Neural cell (in vitro differentiated cells): ENCODE measurements around the gene FOXJ1. TPM values are rescaled to one million over a fixed set of nuclear protein-coding genes. Genes with fewer than 3 reads are reported as not detected.

ENCODE experiments used
- H2AFZ ChIP-seq: fragments of 200-600, 300-800 bp; sonication (generic), shearing (Covaris generic); 2 replicates; pipeline ENCODE4 v1.6.0; 2014; ENCODE audit warnings: low read depth, mild to moderate bottlenecking, antibody characterized with exemption, low read length, moderate library complexity
- H3F3A ChIP-seq: fragments of 200-600 bp; shearing (Covaris generic); 2 replicates; pipeline ENCODE4 v1.6.1; 2016; ENCODE audit warnings: mild to moderate bottlenecking, moderate library complexity, mixed read lengths, antibody characterized with exemption, low read length; ENCODE audit not compliant: insufficient read depth, poor library complexity, severe bottlenecking
- H3K27ac ChIP-seq: fragments of 200-600, 300-800 bp; sonication (generic), shearing (Covaris generic); 2 replicates; pipeline ENCODE4 v1.5.1; 2014; ENCODE audit warnings: mild to moderate bottlenecking, low read length, moderate library complexity
- H3K27me3 ChIP-seq: fragments of 300-800, 200-600 bp; sonication (generic), shearing (Covaris generic); 2 replicates; pipeline ENCODE4 v1.6.0; 2014; ENCODE audit warnings: mild to moderate bottlenecking, low read depth, low read length, moderate library complexity; ENCODE audit not compliant: insufficient read depth
- H3K36me3 ChIP-seq: fragments of 300-800, 200-600 bp; sonication (generic), shearing (Covaris generic); 2 replicates; pipeline ENCODE4 v1.5.1; 2014; ENCODE audit warnings: mild to moderate bottlenecking, antibody characterized with exemption, low read length, moderate library complexity; ENCODE audit not compliant: insufficient read depth
- H3K4me2 ChIP-seq: fragments of 300-800, 200-600 bp; sonication (generic), shearing (Covaris generic); 2 replicates; pipeline ENCODE4 v1.6.0; 2014; ENCODE audit warnings: mild to moderate bottlenecking, low read length
- H3K4me3 ChIP-seq: fragments of 300-800, 200-600 bp; sonication (generic), shearing (Covaris generic); 2 replicates; pipeline ENCODE4 v1.5.1; 2014; ENCODE audit warnings: mild to moderate bottlenecking, low read length, moderate library complexity
- H3K79me2 ChIP-seq: fragments of 200-600 bp; shearing (Covaris generic); replicated peaks from 2 replicates; pipeline ENCODE4 v1.6.0; 2014; ENCODE audit warnings: mild to moderate bottlenecking, low read length, moderate library complexity; ENCODE audit not compliant: insufficient read depth
- H3K9ac ChIP-seq: fragments of 300-800, 200-600 bp; sonication (generic), shearing (Covaris generic); 2 replicates; pipeline ENCODE4 v1.6.1; 2016; ENCODE audit warnings: mild to moderate bottlenecking, low read length, mixed read lengths
- H3K9me2 ChIP-seq: fragments of 200-600 bp; shearing (Covaris generic); 2 replicates; pipeline ENCODE4 v1.6.1; 2016; ENCODE audit warnings: mild to moderate bottlenecking, low read length, mixed read lengths; ENCODE audit not compliant: insufficient read depth
- H3K9me3 ChIP-seq: fragments of 200-600, 300-800 bp; sonication (generic), shearing (Covaris generic); 2 replicates; pipeline ENCODE4 v1.6.1; 2016; ENCODE audit warnings: mild to moderate bottlenecking, mixed run types, low read length, moderate library complexity, mixed read lengths
- H4K20me1 ChIP-seq: fragments of 200-600 bp; shearing (Covaris generic); 2 replicates; pipeline ENCODE4 v1.6.1; 2016; ENCODE audit warnings: mild to moderate bottlenecking, mixed run types; ENCODE audit not compliant: insufficient read depth
- CTCF ChIP-seq: fragments of 450-650 bp; IDR thresholded peaks from 2 replicates; pipeline ENCODE4 v1.5.1; 2014; ENCODE audit warnings: antibody characterized with exemption, mild to moderate bottlenecking, moderate library complexity; ENCODE audit not compliant: poor library complexity, severe bottlenecking
- EP300 ChIP-seq: fragments of 450-650 bp; conservative IDR thresholded peaks from 2 replicates; pipeline ENCODE4 v1.6.1; 2014; ENCODE audit warnings: antibody characterized with exemption, mild to moderate bottlenecking, moderate library complexity; ENCODE audit not compliant: poor library complexity, severe bottlenecking
- EZH2 ChIP-seq: fragments of 200-600, 300-800 bp; shearing (Covaris generic), sonication (generic); IDR thresholded peaks from 2 replicates; pipeline ENCODE4 v1.6.1; 2014; ENCODE audit warnings: antibody characterized with exemption, low read length, borderline replicate concordance, mild to moderate bottlenecking; ENCODE audit not compliant: insufficient read depth, poor library complexity, severe bottlenecking
- MXI1 ChIP-seq: fragments of 450-650 bp; conservative IDR thresholded peaks from 2 replicates; pipeline ENCODE4 v1.6.1; 2014; ENCODE audit warnings: antibody characterized with exemption, mild to moderate bottlenecking; ENCODE audit not compliant: poor library complexity, severe bottlenecking
- POLR2AphosphoS5 ChIP-seq: IDR thresholded peaks from 2 replicates; pipeline ENCODE4 v1.6.1; 2012
- RAD21 ChIP-seq: fragments of 450-650 bp; conservative IDR thresholded peaks from 2 replicates; pipeline ENCODE4 v1.6.1; 2014; ENCODE audit warnings: antibody characterized with exemption, mild to moderate bottlenecking, moderate library complexity
- REST ChIP-seq: IDR thresholded peaks from 2 replicates; pipeline ENCODE4 v1.6.1; 2012; ENCODE audit warnings: borderline replicate concordance
- SMC3 ChIP-seq: fragments of 450-650 bp; conservative IDR thresholded peaks from 2 replicates; pipeline ENCODE4 v1.6.1; 2014; ENCODE audit warnings: antibody characterized with exemption, mild to moderate bottlenecking, moderate library complexity; ENCODE audit not compliant: poor library complexity
- TAF1 ChIP-seq: IDR thresholded peaks from 2 replicates; pipeline ENCODE4 v1.6.1; 2012; ENCODE audit warnings: low read depth
- polyA plus RNA-seq: library from polyadenylated mRNA; depleted of rRNA; stranded (reverse); fragments of >200 nt; gene quantifications from 2 replicates; pipeline ENCODE4 v1.2.3, GENCODE V29; 2014

Gene FOXJ1
- polyA plus RNA-seq, 1 donor from 2014 or later: 0.56 TPM

- H3K4me3 ChIP-seq: no peak overlapping the region
- no peak overlapping the region for H3K27ac ChIP-seq
- H3F3A ChIP-seq: no peaks in the 10 kb centered on the region
- H3K9me2 ChIP-seq: no peaks in the 10 kb centered on the region
- H3K4me2 ChIP-seq: no peak overlapping the region
- no peaks in the 10 kb centered on the region for H3K9me3 ChIP-seq
- H3K79me2 ChIP-seq: no peaks in the 10 kb centered on the region
- H2AFZ ChIP-seq: no peak overlapping the region
- no peaks in the 10 kb centered on the region for H3K27me3 ChIP-seq
- no peak overlapping the region for H3K9ac ChIP-seq
- TF ChIP-seq REST (no peak), POLR2AphosphoS5 (no peak), MXI1 (no peak)
- H3K36me3 ChIP-seq: no peaks in the 10 kb centered on the region
- H4K20me1 ChIP-seq: no peaks in the 10 kb centered on the region
Observed at GRCh38 chr17:76121932-76122430, 19.1 kb downstream of the FOXJ1 start.

- TF ChIP-seq SMC3: no peak
- TF ChIP-seq REST: no peak
- no peak for TF ChIP-seq TAF1
- TF ChIP-seq RAD21: no peak
- no peak for TF ChIP-seq EP300
- no peak for TF ChIP-seq MXI1
- TF ChIP-seq POLR2AphosphoS5: no peak
- TF ChIP-seq CTCF: no peak
- no peak for TF ChIP-seq EZH2
- no peaks in the 10 kb centered on the region for H3F3A ChIP-seq
- H3K9me3 ChIP-seq: no peaks in the 10 kb centered on the region
- no peak overlapping the region for H3K4me2 ChIP-seq
- H3K9me2 ChIP-seq: no peaks in the 10 kb centered on the region
- no peaks in the 10 kb centered on the region for H3K79me2 ChIP-seq
- H2AFZ ChIP-seq: no peak overlapping the region
- H3K4me3 ChIP-seq: no peak overlapping the region
- no peak overlapping the region for H3K27ac ChIP-seq
- H4K20me1 ChIP-seq: no peaks in the 10 kb centered on the region
- H3K9ac ChIP-seq: no peak overlapping the region
- no peaks in the 10 kb centered on the region for H3K36me3 ChIP-seq
- H3K27me3 ChIP-seq: no peaks in the 10 kb centered on the region
Observed at GRCh38 chr17:76120658-76121008, 20.4 kb downstream of the FOXJ1 start.
